Activated naive CD8-positive, alpha-beta T cell treated with anti-CD3 and anti-CD28 coated beads, Interleukin-2, amount 50 U/mL, for 24 hours (primary cell): ENCODE measurements around the gene B3GAT1.

Experiments
- ATAC-seq: fragments of 150-1000 bp; cut with Tn5 transposase; one replicate; pipeline ENCODE4 v1.10.0; 2021
- DNase-seq: peaks from one replicate; pipeline ENCODE4 v3.0.0; 2021
- H3K27ac Mint-ChIP-seq: one replicate; pipeline ENCODE4 v1.8.0; 2021; ENCODE audit warnings: mild to moderate bottlenecking, mixed read lengths
- H3K27me3 Mint-ChIP-seq: one replicate; pipeline ENCODE4 v1.8.0; 2021; ENCODE audit warnings: mixed read lengths
- H3K36me3 Mint-ChIP-seq: one replicate; pipeline ENCODE4 v1.8.0; 2021; ENCODE audit warnings: low read depth, mixed read lengths
- H3K4me1 Mint-ChIP-seq: one replicate; pipeline ENCODE4 v1.8.0; 2021; ENCODE audit warnings: mixed read lengths
- H3K4me3 Mint-ChIP-seq: one replicate; pipeline ENCODE4 v1.8.0; 2021; ENCODE audit warnings: mild to moderate bottlenecking, moderate library complexity, mixed read lengths
- H3K9me3 Mint-ChIP-seq: one replicate; pipeline ENCODE4 v1.8.0; 2021; ENCODE audit warnings: mixed read lengths

B3GAT1 gene

DNA sequence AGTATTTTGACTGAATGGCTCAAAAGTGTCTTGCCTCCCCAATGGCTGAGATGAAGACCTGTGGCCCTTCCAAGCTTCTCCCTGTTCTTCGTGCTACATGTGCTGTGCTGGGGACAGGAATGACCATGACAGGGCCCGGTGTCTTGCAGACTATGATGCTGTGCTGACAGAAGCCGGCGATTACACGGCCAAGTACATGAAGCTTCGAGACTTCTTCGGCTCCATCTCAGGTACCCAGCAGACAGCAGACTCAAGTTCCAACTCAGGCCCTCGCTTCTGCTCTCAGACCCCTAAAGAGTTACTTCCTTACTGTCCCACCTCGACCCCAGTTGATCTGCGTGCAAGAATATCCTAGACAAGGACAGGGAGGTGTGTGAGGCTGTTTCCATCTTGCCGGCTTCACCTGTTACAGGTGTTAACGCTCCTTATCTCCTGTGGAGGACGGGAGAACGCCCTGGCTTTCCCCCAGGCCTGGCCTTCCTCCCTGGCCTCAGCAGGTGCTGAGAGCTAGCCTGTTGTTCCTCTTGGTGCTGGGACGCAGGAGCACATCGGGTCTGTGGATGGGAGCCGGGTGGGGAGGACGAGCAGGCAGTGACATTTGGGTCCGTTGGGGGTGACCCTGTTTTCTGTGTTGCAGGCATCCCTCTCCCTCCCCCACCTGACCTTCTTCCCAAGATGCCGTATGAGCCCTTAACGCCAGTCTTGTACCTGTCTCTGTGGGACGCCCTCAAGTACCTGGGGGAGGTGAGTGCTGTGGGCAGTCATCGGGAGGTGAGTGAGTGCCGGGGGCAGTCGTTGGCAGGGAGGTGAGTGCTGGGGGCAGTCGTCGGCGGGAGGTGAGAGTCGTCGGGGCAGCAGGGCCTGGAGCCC is 42.2 kb downstream of the B3GAT1 start:
- H3K36me3 Mint-ChIP-seq = no peaks in the 10 kb centered on the region
- ATAC-seq = no peak
- no peaks in the 10 kb centered on the region for H3K27me3 Mint-ChIP-seq
- H3K27ac Mint-ChIP-seq = no peak overlapping the region
- no peak overlapping the region for H3K4me3 Mint-ChIP-seq
- no peaks in the 10 kb centered on the region for H3K9me3 Mint-ChIP-seq
- H3K4me1 Mint-ChIP-seq = no peaks in the 10 kb centered on the region
- no peak for DNase-seq

DNA sequence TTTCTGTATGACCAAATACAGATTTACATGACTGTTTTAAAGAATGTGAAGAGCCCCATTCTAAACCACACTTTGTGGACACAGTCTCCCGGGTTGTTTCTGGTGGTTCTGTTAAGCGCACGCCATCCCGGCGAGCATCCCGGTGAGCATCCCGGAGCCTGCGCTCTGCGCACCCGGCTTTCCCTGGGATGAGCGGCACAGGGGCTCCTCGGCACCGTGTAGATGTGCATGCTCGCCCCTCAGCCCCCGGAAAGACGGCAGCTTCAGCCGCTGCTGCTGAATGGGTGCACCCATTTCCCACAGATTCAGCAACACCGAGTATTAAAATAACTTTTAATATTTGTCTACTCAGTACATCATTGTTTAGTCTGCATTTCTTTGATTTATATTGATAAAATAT is 44.3 kb downstream of the B3GAT1 start:
- Mint-ChIP-seq H3K4me3 (no peak overlapping the region), H3K9me3 (no peaks in the 10 kb centered on the region), H3K27ac (no peak overlapping the region), H3K36me3 (no peaks in the 10 kb centered on the region), H3K27me3 (no peaks in the 10 kb centered on the region), H3K4me1 (no peaks in the 10 kb centered on the region)
- DNase-seq (no peak), ATAC-seq (no peak)

DNA sequence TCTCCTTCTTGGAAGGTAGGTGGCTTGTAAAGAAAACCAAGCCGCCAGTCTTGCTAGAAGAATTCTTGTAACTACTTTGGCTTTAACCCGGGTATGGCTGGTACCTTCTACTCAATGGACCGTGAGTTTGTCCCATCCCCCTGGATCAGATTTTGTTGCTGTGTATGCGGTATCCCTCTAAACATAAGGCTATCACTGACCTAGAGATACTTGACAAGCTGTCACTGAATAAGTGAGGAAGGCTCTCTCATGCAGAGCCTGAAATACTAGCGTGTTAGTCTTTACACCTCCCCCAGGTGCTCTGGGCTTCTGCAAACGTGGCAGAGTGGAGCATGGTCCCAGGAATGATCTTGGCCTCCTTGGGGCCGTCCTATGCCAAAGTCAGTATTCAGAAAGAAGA is 45.8 kb downstream of the B3GAT1 start:
- no peak for DNase-seq
- H3K27ac Mint-ChIP-seq = no peak overlapping the region

DNA sequence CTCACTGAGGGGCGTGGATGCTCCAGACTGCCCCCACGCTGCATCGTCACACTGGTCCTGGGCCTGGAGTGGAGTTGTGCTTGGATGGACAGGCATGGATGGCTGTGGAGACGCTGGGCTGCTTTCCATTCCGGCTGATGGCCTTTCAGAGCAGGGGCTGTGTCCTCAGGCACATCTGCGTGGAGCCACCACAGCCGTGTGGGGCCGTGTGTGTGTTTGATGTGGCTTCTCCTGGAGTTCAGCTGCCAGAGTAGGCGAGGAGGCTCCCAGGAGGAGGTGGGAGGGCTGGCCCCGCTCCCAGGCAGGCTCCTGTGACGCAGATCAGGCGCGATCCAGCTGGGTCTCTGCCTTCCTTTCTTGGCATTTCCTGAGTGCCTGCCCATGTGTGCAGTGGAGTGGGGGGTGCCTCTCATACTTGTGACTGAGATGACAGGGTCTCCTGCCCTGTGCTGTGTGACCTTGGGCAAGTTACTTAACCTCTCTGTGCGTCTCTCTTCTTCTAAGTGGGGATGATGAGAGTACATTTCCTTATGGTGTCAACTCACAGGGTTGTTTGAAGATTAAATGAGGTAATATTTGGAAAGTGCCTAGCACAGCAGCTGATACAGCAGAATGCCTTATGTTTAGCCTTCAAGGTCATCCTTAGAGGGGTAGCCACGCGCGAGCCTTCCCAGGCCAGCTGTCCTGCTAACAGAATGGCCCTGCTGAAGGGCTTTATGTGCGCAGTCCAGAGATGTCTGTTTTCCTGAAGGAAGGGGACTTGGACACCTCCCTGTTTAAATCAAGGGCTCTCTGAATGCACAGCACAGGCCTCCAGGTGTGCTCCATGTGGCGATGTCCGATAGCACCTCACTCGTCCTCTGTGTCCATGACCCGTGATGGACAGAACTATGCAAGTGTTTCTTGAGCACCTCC is 46.8 kb downstream of the B3GAT1 start:
- H3K9me3 Mint-ChIP-seq = no peaks in the 10 kb centered on the region
- H3K4me3 Mint-ChIP-seq = no peak overlapping the region
- H3K36me3 Mint-ChIP-seq = no peaks in the 10 kb centered on the region
- H3K4me1 Mint-ChIP-seq = no peaks in the 10 kb centered on the region
- peaks cover 6% of the 10 kb centered on the region for H3K27me3 Mint-ChIP-seq
- ATAC-seq = no peak
- no peak for DNase-seq
- H3K27ac Mint-ChIP-seq = no peak overlapping the region

More for the DNA sequence above, 45.8 kb downstream of the B3GAT1 start:
- Mint-ChIP-seq H3K27me3 (peaks cover 4% of the 10 kb centered on the region), H3K36me3 (no peaks in the 10 kb centered on the region), H3K4me1 (no peaks in the 10 kb centered on the region), H3K4me3 (no peak overlapping the region), H3K9me3 (no peaks in the 10 kb centered on the region)
- ATAC-seq = no peak

DNA sequence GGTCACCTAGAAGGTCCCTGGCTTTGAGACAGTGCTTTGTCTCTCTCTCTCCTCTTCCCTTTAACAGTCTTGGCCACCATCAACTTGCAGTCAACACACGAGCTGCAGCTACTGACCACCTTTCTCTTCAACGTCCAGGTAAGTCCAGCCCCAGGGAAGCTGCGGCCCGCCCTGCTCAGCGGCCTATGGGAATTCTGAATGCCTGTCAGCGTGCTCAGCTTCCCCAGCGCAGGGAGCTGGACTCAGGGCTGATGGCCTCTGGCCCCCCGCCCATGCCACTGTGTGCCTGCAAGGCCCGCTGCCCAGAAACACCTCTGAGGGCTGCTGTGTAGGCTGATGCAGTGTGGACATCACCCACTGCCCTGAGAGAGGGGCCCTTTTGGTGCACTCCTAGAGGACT is 47.8 kb downstream of the B3GAT1 start:
- no peaks in the 10 kb centered on the region for H3K9me3 Mint-ChIP-seq
- H3K27me3 Mint-ChIP-seq = peaks cover 11% of the 10 kb centered on the region
- H3K4me3 Mint-ChIP-seq = no peak overlapping the region
- ATAC-seq = no peak
- no peak overlapping the region for H3K27ac Mint-ChIP-seq
- H3K4me1 Mint-ChIP-seq = peaks cover 4% of the 10 kb centered on the region
- H3K36me3 Mint-ChIP-seq = peaks cover 3% of the 10 kb centered on the region
- DNase-seq = no peak

DNA sequence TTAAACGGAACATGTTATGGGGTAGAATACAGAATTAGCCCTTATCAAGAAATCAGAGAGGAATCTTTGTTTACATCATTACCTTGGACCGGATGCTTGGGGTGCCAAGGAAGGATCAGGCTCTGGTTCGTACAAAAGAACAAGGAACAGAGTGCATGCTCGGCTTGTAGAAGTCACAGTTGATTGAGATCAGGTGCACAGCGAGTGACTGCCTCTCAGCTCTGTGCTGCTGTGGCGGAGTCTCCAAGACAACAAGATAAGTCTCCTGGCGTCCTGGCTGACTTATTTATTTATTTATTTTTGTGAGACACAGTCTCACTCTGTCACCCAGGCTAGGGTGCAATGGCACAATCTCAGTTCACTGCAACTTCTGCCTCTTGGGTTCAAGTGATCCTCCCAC is 48.5 kb downstream of the B3GAT1 start:
- Mint-ChIP-seq H3K4me1 (peaks cover 4% of the 10 kb centered on the region), H3K4me3 (no peak overlapping the region), H3K9me3 (no peaks in the 10 kb centered on the region), H3K27ac (no peak overlapping the region), H3K27me3 (peaks cover 11% of the 10 kb centered on the region), H3K36me3 (peaks cover 3% of the 10 kb centered on the region)
- ATAC-seq = no peak
- no peak for DNase-seq

DNA sequence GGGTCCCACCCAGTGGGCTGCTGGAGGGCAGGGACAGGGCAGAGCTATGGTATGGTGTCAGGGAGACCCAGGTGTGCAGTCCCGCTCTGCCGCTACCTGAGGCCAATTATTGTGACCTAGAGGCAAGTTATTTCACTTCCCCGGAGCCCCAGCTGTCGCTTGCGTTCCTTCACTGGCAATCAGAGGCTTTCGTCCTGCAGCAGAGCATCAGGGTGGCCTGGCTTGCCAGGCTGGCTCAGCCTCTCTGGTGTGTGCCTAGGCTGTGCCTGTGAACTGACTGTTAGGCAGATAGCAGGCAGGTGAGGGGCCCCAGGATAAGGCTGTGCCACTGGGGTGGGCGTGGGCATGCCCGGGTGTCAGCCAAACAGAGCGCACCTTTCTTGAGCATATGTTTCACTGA is 48.9 kb downstream of the B3GAT1 start:
- Mint-ChIP-seq H3K4me1 (peaks cover 4% of the 10 kb centered on the region), H3K27me3 (peaks cover 11% of the 10 kb centered on the region), H3K36me3 (peaks cover 3% of the 10 kb centered on the region), H3K9me3 (no peaks in the 10 kb centered on the region), H3K4me3 (no peak overlapping the region), H3K27ac (no peak overlapping the region)
- no peak for ATAC-seq
- DNase-seq = no peak

DNA sequence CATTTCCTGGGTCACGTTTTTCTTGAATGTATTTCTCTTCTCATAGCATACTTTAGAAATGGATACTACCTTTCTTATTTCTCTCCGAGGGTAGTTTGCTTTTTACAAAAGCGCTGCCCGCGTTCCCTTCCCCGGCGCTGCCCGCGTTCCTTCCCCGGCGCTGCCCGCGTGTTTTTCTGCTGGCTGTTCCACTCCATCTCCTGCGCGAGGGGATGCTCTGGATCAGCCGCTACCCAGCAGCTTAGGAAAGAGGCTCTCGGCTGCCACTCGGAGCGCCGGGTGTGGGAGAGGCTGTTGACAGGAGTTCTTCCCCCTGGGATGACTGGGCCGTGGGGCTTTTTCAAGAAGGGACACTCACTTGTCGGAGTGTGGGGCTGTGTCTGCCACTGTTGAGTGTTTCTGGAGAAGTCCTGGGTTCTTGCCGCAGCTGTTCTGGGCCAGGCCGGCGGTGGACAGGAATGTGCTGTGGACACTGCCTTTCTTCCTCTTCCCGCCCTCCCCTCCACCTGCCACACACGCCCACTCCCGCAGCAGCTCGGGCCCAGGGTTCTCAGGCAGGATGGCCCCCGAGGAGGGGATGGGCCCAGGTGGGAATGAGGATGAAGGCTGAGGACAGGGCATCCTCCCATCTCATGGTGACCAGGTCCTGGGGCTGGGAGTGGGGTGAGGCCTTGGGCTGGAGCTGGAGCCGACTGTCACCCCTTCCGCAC is 49.7 kb downstream of the B3GAT1 start:
- DNase-seq = no peak
- no peak for ATAC-seq
- Mint-ChIP-seq H3K4me3 (no peak overlapping the region), H3K4me1 (peaks cover 4% of the 10 kb centered on the region), H3K27me3 (peaks cover 11% of the 10 kb centered on the region), H3K27ac (no peak overlapping the region), H3K9me3 (no peaks in the 10 kb centered on the region), H3K36me3 (peaks cover 6% of the 10 kb centered on the region)

DNA sequence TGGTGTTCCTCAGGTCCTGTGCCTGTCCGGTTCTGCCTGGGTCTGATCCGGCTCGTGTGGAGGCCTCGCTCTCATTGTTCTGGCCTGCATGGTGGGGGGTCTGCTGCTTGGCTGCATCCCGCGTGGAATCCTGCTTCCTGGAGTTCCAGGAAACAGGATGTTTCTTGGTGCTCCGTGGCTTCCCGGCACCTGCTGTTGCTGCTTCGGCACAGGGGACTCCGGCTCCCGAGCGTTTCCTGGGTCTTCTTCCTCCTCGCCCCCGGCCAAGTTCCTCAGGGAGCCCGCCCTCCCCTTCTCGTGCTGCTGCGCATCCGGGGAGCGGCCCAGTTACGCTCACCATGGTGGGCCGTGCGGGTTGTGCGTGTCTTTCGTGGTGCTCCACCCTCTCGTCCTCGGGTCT is 50.4 kb downstream of the B3GAT1 start:
- Mint-ChIP-seq H3K9me3 (no peaks in the 10 kb centered on the region), H3K27me3 (peaks cover 11% of the 10 kb centered on the region), H3K4me1 (peaks cover 4% of the 10 kb centered on the region), H3K36me3 (peaks cover 6% of the 10 kb centered on the region), H3K27ac (no peak overlapping the region), H3K4me3 (no peak overlapping the region)
- ATAC-seq (no peak), DNase-seq (no peak)

DNA sequence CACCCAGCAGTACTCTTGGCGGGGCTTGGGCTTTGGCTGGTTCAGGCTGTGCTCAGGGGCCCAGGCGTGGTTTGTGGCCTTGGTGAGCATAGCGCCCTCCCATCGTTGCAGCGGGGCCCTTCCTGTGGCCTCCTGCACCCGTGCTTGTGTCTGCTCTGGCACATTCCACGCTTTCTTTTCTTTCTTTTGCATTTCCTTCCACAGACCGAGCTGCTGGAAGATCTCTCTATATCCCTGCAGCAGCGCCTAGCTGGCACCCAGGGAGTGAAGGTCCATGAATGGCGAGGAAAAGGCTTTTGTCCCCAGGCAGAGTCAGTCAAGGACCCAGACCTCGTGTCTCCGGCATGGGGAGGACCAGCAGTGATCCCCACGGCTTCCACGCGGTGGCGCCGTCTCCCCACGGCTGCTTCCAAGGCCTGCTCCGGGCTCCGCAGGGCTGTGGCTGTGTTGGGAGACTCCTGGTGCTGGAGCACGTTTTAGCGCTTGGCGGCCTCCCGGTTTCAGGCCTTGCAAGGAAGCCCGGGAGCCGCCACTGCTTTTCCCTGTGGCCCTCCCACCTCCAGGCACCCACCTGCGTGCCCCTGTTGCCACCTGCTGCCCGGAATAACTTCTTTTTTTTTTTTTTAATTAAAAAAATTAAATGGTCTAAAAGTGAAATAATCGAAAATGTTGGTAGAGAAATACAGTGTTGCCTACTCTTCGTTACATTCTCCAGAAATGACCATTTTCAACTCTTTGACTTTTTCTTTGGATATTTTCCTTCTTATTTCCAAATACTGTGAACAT is 51.8 kb downstream of the B3GAT1 start:
- H3K4me1 Mint-ChIP-seq = peaks cover 4% of the 10 kb centered on the region
- no peaks in the 10 kb centered on the region for H3K9me3 Mint-ChIP-seq
- DNase-seq (peak; percentile 84), ATAC-seq (peak; percentile 74)
- H3K36me3 Mint-ChIP-seq = peaks cover 8% of the 10 kb centered on the region
- no peak overlapping the region for H3K4me3 Mint-ChIP-seq
- H3K27me3 Mint-ChIP-seq = peaks cover 11% of the 10 kb centered on the region
- H3K27ac Mint-ChIP-seq = no peak overlapping the region

DNA sequence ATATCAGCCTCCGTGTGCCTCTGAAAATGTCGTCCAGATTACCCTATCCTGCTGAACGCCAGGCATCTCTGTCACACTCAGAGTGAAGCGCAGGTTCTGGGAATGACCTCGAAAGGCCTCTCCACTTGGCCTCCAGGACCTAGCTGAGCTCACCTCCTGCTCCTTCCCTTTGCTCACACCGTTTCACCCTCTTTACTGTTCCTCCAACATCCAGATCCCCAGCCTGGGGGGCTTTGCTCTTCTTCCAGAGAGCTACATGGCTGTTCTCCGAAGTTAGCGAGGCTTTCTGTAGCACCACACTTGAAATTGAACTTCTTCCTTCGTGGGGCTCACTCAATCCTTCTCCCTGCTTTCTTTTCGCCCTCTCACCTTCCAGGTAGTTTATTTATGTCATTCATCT is 52.4 kb downstream of the B3GAT1 start:
- Mint-ChIP-seq H3K4me1 (peaks cover 4% of the 10 kb centered on the region), H3K27ac (no peak overlapping the region), H3K4me3 (no peak overlapping the region), H3K9me3 (no peaks in the 10 kb centered on the region), H3K27me3 (peaks cover 15% of the 10 kb centered on the region), H3K36me3 (peaks cover 9% of the 10 kb centered on the region)
- DNase-seq (no peak), ATAC-seq (no peak)

DNA sequence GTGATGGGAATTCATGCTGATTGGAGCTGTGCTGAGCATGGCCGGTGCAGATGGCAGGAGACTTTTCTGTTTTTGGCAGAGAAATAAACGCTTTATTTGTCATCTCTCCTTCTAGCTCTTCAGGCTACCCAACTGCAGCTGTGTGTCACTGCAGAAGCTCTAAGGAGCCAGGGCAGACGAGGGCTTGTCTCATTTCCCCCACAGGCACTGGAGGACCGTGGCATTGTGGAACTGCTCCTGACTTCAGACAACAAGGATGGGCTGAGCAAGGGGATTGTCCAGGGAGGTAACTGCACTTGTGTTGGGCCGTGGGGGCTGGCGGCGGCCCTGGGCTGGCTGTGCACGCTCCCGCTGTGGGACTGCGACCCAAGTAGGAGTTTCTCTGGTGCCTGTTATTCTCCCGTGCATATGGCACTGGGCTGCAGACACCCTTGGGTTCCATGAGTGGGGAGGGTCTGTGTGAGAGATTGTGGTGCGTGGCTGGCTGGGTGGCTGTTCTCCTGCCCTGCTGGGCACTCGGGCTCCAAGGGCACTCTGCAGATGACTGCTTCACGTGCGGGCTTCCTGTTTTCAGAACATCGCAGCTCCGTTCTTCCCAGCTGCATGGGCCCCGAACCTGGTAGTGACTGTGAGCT is 53.1 kb downstream of the B3GAT1 start:
- no peak overlapping the region for H3K4me3 Mint-ChIP-seq
- H3K36me3 Mint-ChIP-seq = peaks cover 9% of the 10 kb centered on the region
- no peak overlapping the region for H3K27ac Mint-ChIP-seq
- no peak for ATAC-seq
- H3K4me1 Mint-ChIP-seq = peaks cover 4% of the 10 kb centered on the region
- no peak for DNase-seq
- H3K27me3 Mint-ChIP-seq = peaks cover 15% of the 10 kb centered on the region
- H3K9me3 Mint-ChIP-seq = no peaks in the 10 kb centered on the region

DNA sequence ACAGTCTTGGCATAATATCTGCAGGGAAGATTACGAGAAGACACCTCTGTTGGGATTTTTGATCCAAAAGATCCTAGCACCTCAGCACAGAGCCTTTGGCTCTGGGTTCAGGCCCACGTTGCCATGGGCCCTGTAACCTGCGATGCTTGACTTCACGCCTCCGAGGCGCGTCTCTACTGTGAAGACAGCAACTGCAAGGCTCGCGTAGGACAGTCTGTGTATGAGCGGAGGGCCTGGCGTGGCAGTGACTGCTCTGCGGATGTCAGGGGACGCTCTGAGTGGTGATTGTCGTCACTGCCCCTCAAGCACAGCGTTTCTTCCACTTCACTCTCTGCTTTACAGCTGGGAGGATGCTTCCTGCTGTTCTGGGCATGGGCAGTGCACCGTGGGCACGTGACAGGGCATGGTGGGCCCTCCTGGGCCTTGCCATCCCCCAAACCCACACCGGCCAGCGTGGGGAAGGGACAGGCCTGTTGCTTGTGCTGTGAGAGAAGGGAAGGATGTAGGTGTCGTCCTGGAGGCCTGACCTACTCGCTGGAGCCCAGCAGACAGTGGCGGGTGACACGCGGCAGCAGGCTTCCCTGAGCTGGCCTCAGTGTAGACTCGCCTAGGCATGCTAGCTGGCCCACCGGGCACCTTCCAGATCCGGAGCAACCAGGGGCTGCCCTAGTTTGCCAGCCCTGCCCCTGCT is 53.7 kb downstream of the B3GAT1 start:
- no peak overlapping the region for H3K27ac Mint-ChIP-seq
- H3K36me3 Mint-ChIP-seq = peaks cover 9% of the 10 kb centered on the region
- H3K4me1 Mint-ChIP-seq = peaks cover 4% of the 10 kb centered on the region
- ATAC-seq = no peak
- no peaks in the 10 kb centered on the region for H3K9me3 Mint-ChIP-seq
- peaks cover 15% of the 10 kb centered on the region for H3K27me3 Mint-ChIP-seq
- no peak overlapping the region for H3K4me3 Mint-ChIP-seq
- no peak for DNase-seq
